Activated T-cell treated with anti-CD3 and anti-CD28 coated beads, Interleukin-2, amount 50 U/mL, for 72 hours (primary cell): ENCODE results near the gene GSTA4. TPM values are rescaled to one million over a fixed set of nuclear protein-coding genes. Genes with fewer than 3 reads are reported as not detected.

Source experiments
- total RNA-seq, 2 donors: library from RNA; stranded (reverse); gene quantifications; one replicate each; pipeline ENCODE4 v1.2.3, GENCODE V29; 2022

GSTA4 gene
- total RNA-seq, 2 donors from 2014 or later, result 17.5 to 21.4 TPM

Other genes starting within 250 kb of the GSTA4 start
- gene GSTA2, start 231.8 kb downstream of the GSTA4 start, total RNA-seq, result not detected
- gene GSTA1, start 191.5 kb downstream of the GSTA4 start, total RNA-seq, result not detected
- gene GSTA5, start 154.5 kb downstream of the GSTA4 start, total RNA-seq, result not detected
- gene GSTA3, start 85.6 kb downstream of the GSTA4 start, total RNA-seq, result not detected
- gene CILK1, start 66.5 kb upstream of the GSTA4 start, total RNA-seq, result 10 to 100 TPM; 14.0 to 17.7 TPM
- gene FBXO9, start 70.1 kb upstream of the GSTA4 start, total RNA-seq, result 100 to 1,000 TPM in 1 of 2 donors, 10 to 100 TPM in 1; 77.2 to 103 TPM
- under 1 TPM; 0.17 to 0.23 TPM for gene GCM1, start 153.6 kb upstream of the GSTA4 start, total RNA-seq